Lower lobe of right lung (tissue), 2 donors: Measurements from ENCODE around the gene GARS1. TPM values are rescaled to one million over a fixed set of nuclear protein-coding genes. Genes with fewer than 3 reads are reported as not detected.
A peak's percentile ranks its signal among the peaks of the same experiment; 100 is the strongest.

Experiments
- ATAC-seq, 2 donors: fragments of 200-7000 bp; cut with Tn5 transposase; one replicate each; pipeline ENCODE4 v1.9.1; 2020 to 2022; ENCODE audit warnings: mild to moderate bottlenecking in 2 of 2, moderate library complexity in 2 of 2
- DNase-seq: peaks from one replicate; pipeline ENCODE4 v3.0.0-alpha.2; 2020
- H3K27ac ChIP-seq: fragments of 200-600 bp; one replicate; pipeline ENCODE4 v1.8.0; 2022
- H3K27me3 ChIP-seq: fragments of 200-600 bp; one replicate; pipeline ENCODE4 v1.8.0; 2022; ENCODE audit warnings: low read depth
- H3K36me3 ChIP-seq: fragments of 200-600 bp; one replicate; pipeline ENCODE4 v1.8.0; 2022; ENCODE audit warnings: mild to moderate bottlenecking
- H3K4me1 ChIP-seq: fragments of 200-600 bp; one replicate; pipeline ENCODE4 v1.8.0; 2022
- H3K4me3 ChIP-seq: fragments of 200-600 bp; one replicate; pipeline ENCODE4 v1.8.0; 2022; ENCODE audit warnings: mild to moderate bottlenecking
- H3K9me3 ChIP-seq: fragments of 200-600 bp; one replicate; pipeline ENCODE4 v1.8.0; 2022
- intact Hi-C: fragments of 100-400 bp; cut with DNase I; formaldehyde crosslinking; loops from one replicate; pipeline ENCODE4 v1.11.0; 2022
- total RNA-seq: library from RNA; stranded (reverse); fragmentation: NEBNext Ultra II Directional; extraction: Animal tissue kit (Norgen Biotek cat#: 25700); gene quantifications from one replicate; pipeline ENCODE4 v1.2.1, GENCODE V29; 2021
- TF ChIP-seq, protein P1 (sequence below): fragments of 200-600 bp; IDR thresholded peaks from one replicate; pipeline ENCODE4 v1.8.0; 2022; ENCODE audit warnings: antibody characterized with exemption, mild to moderate bottlenecking
- donor health status: DM: no; HTN: yes; CAD: no; lungs with severe emphysema.

GARS1 gene
- total RNA-seq, 1 donor from 2014 or later: 67.7 TPM

GRCh38 chr7:30681331-30681797 lies 86.7 kb downstream of the GARS1 start:
- Histone ChIP-seq H3K4me3 (peak overlapping the region; percentile 56), H3K36me3 (no peaks in the 10 kb centered on the region), H3K27ac (no peak overlapping the region), H3K4me1 (peaks cover 13% of the 10 kb centered on the region), H3K27me3 (peaks cover 41% of the 10 kb centered on the region), H3K9me3 (no peaks in the 10 kb centered on the region)
- TF ChIP-seq, protein P1, sequence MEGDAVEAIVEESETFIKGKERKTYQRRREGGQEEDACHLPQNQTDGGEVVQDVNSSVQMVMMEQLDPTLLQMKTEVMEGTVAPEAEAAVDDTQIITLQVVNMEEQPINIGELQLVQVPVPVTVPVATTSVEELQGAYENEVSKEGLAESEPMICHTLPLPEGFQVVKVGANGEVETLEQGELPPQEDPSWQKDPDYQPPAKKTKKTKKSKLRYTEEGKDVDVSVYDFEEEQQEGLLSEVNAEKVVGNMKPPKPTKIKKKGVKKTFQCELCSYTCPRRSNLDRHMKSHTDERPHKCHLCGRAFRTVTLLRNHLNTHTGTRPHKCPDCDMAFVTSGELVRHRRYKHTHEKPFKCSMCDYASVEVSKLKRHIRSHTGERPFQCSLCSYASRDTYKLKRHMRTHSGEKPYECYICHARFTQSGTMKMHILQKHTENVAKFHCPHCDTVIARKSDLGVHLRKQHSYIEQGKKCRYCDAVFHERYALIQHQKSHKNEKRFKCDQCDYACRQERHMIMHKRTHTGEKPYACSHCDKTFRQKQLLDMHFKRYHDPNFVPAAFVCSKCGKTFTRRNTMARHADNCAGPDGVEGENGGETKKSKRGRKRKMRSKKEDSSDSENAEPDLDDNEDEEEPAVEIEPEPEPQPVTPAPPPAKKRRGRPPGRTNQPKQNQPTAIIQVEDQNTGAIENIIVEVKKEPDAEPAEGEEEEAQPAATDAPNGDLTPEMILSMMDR: no peak
- DNase-seq: no peak
- intact Hi-C loops: no loop called here
- ATAC-seq: peak in 1 of 2 donors; percentile 7

DNA sequence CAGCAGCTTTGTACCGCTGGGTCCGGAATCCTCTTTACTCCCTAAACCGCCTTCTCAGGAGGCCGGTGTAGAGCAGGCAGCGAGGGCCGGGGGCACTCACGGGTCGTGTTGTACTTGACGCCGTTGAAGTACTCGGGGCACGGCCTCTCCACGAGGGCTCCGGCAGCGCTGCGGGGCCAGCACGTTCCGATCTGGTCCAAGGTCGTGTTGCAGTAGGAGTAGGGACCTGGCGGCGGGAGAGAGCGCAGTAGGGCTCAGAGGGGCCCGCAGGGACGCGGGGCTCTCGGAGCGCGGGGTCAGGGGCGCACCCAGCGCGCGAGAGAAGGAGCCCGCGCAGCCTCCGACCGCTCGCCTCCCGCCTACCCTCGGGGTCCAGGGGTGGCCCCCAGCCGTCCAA lies 87.1 kb downstream of the GARS1 start:
- no peaks in the 10 kb centered on the region for H3K9me3 ChIP-seq
- peaks cover 41% of the 10 kb centered on the region for H3K27me3 ChIP-seq
- intact Hi-C loops: no loop called here
- TF ChIP-seq, protein P1: no peak
- peak overlapping the region; percentile 56 for H3K4me3 ChIP-seq
- DNase-seq: peak; percentile 61
- H3K4me1 ChIP-seq: peaks cover 13% of the 10 kb centered on the region
- ATAC-seq: peak; percentile 61
- H3K36me3 ChIP-seq: no peaks in the 10 kb centered on the region
- no peak overlapping the region for H3K27ac ChIP-seq

GRCh38 chr7:30682212-30683083 lies 87.8 kb downstream of the GARS1 start, which contains the start of gene CRHR2:
Gene CRHR2 (minus strand): TSS chr7:30682456. CDS start chr7:30682280, 176 bp downstream.
- no peak within 1 kb of the TSS for H3K27ac ChIP-seq
- ATAC-seq (peak; percentile 74 to 83), DNase-seq (no peak)
- no peaks in the 10 kb centered on the region for H3K36me3 ChIP-seq
- H3K9me3 ChIP-seq: no peaks in the 10 kb centered on the region
- TF ChIP-seq, protein P1: peak; percentile 52
- H3K4me1 ChIP-seq: peaks cover 13% of the 10 kb centered on the region
- intact Hi-C loops: no loop called here
- peaks cover 41% of the 10 kb centered on the region for H3K27me3 ChIP-seq
- H3K4me3 ChIP-seq: peak within 1 kb of the TSS; percentile 56

DNA sequence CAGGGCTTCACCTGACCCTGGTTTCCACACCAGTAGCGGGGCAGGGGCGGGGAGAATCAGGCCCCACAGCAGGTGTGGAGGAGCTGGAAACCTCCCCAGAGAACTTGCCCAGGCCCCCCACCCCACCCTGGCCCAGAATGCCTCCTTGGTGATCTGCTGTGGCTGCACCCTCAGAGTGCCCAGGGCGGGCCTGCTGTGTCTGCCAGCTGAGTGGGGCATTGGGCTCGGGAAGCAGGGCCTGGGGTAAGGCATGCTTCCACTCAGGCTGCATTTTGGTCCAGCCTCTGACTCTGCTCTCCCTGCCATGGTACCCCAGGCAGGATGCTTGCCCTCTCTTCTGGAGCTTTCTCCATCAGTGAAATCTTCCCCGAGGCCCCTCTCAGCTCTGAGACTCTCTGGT lies 88.6 kb downstream of the GARS1 start:
- H3K4me1 ChIP-seq: peaks cover 13% of the 10 kb centered on the region
- no peaks in the 10 kb centered on the region for H3K9me3 ChIP-seq
- H3K36me3 ChIP-seq: no peaks in the 10 kb centered on the region
- DNase-seq: no peak
- TF ChIP-seq, protein P1: no peak
- no peak overlapping the region for H3K27ac ChIP-seq
- peaks cover 41% of the 10 kb centered on the region for H3K27me3 ChIP-seq
- no peak for ATAC-seq
- intact Hi-C loops: no loop called here
- H3K4me3 ChIP-seq: no peak overlapping the region

Other genes with a start within 250 kb of the GARS1 start
- gene NOD1, start 116.1 kb upstream of the GARS1 start, total RNA-seq: 42.9 TPM
- gene GGCT, start 90.0 kb upstream of the GARS1 start, total RNA-seq: 28.8 TPM
- not detected for gene CRHR2, start 87.6 kb downstream of the GARS1 start, total RNA-seq
- gene INMT, start 157.3 kb downstream of the GARS1 start, total RNA-seq: 249 TPM
- gene MINDY4, start 176.5 kb downstream of the GARS1 start, total RNA-seq: 13.8 TPM